Activated T-cell treated with anti-CD3 and anti-CD28 coated beads, Interleukin-2, amount 50 U/mL, for 24 hours (primary cell): ENCODE measurements around the gene IQSEC1.

Experiments used
- DNase-seq: peaks from one replicate; pipeline ENCODE4 v3.0.0-alpha.2; 2020
- H3K27ac Mint-ChIP-seq: 2 replicates; pipeline ENCODE4 v1.8.0; 2020; ENCODE audit warnings: mild to moderate bottlenecking, mixed read lengths
- H3K27me3 Mint-ChIP-seq: 2 replicates; pipeline ENCODE4 v1.8.0; 2020; ENCODE audit warnings: mixed read lengths
- H3K36me3 Mint-ChIP-seq: 2 replicates; pipeline ENCODE4 v1.8.0; 2020; ENCODE audit warnings: low read depth, mixed read lengths
- H3K4me1 Mint-ChIP-seq: 2 replicates; pipeline ENCODE4 v1.8.0; 2020; ENCODE audit warnings: low read depth, mixed read lengths
- H3K4me3 Mint-ChIP-seq: 2 replicates; pipeline ENCODE4 v1.8.0; 2020; ENCODE audit warnings: mild to moderate bottlenecking, moderate library complexity, mixed read lengths
- H3K9me3 Mint-ChIP-seq: 2 replicates; pipeline ENCODE4 v1.8.0; 2020; ENCODE audit warnings: mixed read lengths

The IQSEC1 gene

DNA sequence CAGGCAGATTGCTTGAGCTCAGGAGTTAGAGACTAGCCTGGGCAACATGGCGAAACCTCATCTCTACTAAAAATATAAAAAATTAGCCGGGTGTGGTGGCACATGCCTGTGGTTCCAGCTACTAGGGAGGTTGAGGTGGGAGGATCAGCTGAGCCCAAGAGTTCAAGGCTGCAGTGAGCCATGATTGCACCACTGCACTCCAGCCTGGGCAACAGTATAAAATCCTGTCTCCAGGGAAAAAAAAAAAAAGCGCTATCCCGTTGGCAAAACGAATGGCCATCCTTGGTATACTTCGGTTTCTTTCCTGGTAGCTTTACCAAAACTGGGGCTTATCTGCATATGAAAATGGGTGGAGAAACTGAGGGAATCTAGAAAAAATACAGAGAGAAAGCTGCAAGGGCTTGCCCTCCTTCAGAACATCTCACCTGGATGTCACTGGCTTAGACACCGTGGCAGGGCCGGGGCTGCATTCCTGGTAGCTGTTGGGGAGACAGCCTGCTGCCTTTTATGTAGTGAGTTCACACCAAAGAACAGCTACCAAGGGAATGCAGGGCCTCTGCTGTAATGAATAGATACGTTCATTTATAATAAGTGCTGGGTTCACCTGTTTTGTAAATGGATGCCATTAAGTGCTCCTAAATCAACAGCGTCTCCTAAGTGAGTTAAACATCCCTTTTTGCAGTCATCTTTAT lies 96.0 kb downstream of the IQSEC1 start:
- H3K4me3 Mint-ChIP-seq, result no peak overlapping the region
- no peaks in the 10 kb centered on the region for H3K27me3 Mint-ChIP-seq
- DNase-seq, result no peak
- no peak overlapping the region for H3K27ac Mint-ChIP-seq
- no peaks in the 10 kb centered on the region for H3K9me3 Mint-ChIP-seq
- peaks cover 10% of the 10 kb centered on the region for H3K36me3 Mint-ChIP-seq
- peaks cover 35% of the 10 kb centered on the region for H3K4me1 Mint-ChIP-seq

DNA sequence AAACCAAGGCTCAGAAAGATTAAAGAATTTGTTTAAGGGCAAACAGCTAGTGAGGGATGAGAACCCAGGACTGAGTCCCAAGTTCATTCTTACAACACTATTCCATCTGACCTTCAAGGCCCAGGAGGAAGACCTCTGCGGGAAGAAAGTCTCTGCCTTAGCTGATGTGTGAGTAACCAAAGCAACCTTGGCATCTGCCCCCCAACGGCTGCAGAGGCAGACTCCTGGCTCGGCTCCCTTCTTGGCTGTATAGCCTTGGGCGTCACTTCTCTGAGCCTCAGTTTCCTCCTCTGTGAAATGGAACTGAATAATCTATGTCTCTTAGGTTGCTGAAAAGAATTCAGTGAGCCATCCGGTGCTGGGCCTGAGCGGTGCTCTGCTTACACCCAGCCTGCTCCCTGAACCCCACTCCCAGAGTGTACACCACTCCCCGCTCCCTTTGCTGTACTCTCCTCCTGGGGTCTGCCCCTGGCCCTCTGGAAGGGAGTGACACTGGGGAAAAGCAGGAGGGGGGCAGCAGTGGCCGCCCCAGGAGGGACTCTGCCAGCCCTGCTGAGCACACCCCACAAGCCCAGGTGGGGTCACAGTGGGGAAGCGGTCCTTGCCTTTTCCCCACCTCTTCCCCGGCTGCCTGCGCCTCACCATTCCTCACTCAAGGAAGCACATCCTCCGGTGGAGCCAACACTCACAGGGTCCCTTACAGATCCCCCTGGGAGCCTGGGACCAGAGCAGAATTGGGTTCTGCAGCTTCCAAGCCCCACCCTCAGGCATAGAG lies 97.3 kb downstream of the IQSEC1 start:
- H3K27me3 Mint-ChIP-seq, result no peaks in the 10 kb centered on the region
- no peak for DNase-seq
- no peaks in the 10 kb centered on the region for H3K9me3 Mint-ChIP-seq
- peaks cover 12% of the 10 kb centered on the region for H3K36me3 Mint-ChIP-seq
- no peak overlapping the region for H3K27ac Mint-ChIP-seq
- H3K4me1 Mint-ChIP-seq, result peaks cover 29% of the 10 kb centered on the region
- H3K4me3 Mint-ChIP-seq, result no peak overlapping the region

DNA sequence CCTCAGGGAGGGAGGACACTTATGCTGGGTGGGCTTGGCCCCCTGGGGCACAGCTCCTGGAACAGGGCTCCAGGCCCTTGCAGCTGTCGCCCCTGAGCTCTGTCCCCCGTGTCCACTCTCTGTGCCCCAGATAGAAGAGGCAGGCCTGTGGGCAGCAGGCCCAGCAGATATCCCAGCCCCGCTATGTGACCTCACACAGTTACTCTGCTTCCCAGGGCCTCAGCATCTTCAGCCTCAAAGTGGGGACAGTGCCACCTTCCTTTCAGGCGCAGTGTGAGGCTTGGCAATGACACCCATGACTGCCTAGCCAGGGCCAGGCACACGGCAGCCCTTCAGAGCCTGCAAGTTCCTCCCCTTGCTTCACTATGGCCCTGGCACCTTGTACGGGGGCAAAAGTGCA lies 98.4 kb downstream of the IQSEC1 start:
- no peak for DNase-seq
- Mint-ChIP-seq H3K27ac (peak overlapping the region; percentile 59), H3K4me3 (no peak overlapping the region), H3K27me3 (no peaks in the 10 kb centered on the region), H3K36me3 (peaks cover 12% of the 10 kb centered on the region), H3K9me3 (no peaks in the 10 kb centered on the region), H3K4me1 (peaks cover 31% of the 10 kb centered on the region)

DNA sequence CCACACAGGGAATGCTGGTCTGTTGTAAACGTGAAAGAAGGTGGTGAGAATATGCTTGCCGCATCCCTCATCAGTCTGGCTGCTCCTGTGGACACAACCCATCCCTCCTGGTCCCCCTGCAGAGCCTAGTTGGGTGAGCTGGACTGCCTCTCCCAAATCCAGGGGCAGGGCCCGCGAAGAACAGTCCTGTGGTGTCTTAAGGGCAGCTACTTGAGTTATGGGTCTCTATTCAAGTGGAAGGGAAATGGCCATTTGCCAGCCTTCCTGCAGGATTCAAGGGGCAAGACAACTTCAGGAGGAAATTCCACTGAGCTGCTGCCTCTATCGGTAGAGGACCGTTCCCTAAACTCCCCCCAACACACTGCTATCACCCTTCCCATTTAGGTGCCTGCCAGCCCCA lies 98.9 kb downstream of the IQSEC1 start:
- H3K27me3 Mint-ChIP-seq, result no peaks in the 10 kb centered on the region
- DNase-seq, result no peak
- no peaks in the 10 kb centered on the region for H3K9me3 Mint-ChIP-seq
- peak overlapping the region; percentile 59 for H3K27ac Mint-ChIP-seq
- H3K4me1 Mint-ChIP-seq, result peaks cover 28% of the 10 kb centered on the region
- H3K36me3 Mint-ChIP-seq, result peaks cover 9% of the 10 kb centered on the region
- no peak overlapping the region for H3K4me3 Mint-ChIP-seq

DNA sequence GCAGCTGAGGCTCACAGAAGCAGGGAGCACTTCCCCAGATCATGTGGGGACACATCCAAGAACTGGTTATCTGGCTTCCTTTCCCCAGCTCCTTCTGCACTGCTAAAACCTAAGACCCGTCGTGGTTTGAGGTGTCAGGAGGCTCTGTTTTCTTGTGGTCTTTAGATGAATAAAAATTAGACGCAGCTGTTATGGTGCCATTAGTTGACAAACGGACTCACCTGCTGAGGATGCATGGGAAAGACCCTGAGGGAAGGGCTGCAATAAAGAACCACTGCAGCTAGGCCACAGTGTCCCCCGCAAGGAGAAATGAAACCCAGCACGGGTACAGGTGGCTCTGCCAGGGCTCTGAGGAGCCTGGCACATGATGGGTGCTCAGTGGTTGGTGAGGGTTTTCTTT lies 99.4 kb downstream of the IQSEC1 start:
- no peak for DNase-seq
- H3K4me1 Mint-ChIP-seq, result peaks cover 30% of the 10 kb centered on the region
- no peak overlapping the region for H3K4me3 Mint-ChIP-seq
- H3K36me3 Mint-ChIP-seq, result peaks cover 6% of the 10 kb centered on the region
- no peak overlapping the region for H3K27ac Mint-ChIP-seq
- no peaks in the 10 kb centered on the region for H3K27me3 Mint-ChIP-seq
- no peaks in the 10 kb centered on the region for H3K9me3 Mint-ChIP-seq

DNA sequence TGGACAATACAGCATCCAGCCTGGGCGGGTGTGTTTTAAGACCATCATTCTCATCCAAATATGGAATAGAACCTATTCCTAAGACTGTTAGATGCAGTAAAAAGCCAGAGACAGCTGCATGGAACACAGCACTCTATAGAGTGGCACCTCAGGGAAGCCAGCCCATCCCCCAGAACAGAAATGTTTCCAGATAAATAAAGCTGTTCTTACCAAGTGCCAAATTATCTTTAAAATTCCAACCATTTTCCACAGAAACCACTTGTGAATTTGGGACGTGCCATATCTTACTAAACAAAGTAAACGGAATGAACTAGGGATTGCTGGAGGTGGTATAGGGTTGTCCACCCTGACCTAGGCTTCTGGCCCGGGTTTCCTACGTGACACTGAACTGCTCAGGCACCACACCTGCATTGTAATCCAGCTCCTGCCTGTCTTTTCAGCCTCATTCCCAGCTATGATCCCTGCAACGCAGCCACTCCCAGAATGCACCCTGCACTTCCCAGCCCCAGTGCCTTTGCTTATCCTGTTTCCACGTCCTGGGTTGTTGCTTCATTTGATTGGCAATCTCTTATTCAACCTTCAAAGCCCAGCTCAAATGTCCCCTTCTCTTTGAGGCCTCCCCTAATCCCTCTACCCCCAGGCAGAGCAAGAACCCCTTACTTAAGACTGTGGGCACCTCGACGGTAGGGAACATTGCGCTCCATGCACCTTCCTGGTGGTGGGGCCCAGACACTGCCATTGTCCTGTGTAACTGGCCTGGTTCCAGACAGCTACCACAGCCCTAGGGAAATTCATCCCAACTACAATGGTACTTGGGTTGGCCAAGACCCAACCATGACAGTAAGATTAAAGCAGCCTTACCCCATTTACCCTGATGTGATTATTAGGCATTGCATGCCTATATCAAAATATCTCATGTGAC lies 100.2 kb downstream of the IQSEC1 start:
- Mint-ChIP-seq H3K4me3 (no peak overlapping the region), H3K36me3 (peaks cover 4% of the 10 kb centered on the region), H3K9me3 (no peaks in the 10 kb centered on the region), H3K4me1 (peaks cover 37% of the 10 kb centered on the region), H3K27ac (peak overlapping the region; percentile 15), H3K27me3 (no peaks in the 10 kb centered on the region)
- no peak for DNase-seq

DNA sequence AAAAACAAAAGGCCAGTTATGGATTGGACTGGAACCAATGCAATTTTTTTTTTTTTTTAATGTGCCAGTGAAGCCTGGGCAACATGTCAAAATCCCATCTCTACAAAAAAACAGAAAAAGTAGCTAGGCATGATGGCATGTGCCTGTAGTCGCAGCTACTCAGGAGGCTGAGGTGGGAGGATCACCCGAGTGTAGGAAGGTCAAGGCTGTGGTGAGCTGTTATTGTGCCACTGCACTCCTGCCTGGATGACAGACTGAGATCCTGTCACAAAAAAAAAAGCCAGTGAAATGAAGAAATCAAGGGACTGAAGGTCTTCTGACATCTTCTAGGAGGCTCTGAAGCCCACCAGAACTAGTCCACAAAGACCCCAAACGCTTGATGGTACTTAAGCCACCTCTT lies 101.2 kb downstream of the IQSEC1 start:
- Mint-ChIP-seq H3K36me3 (peaks cover 4% of the 10 kb centered on the region), H3K9me3 (no peaks in the 10 kb centered on the region), H3K4me3 (no peak overlapping the region), H3K27me3 (no peaks in the 10 kb centered on the region), H3K27ac (no peak overlapping the region), H3K4me1 (peaks cover 35% of the 10 kb centered on the region)
- DNase-seq, result no peak

DNA sequence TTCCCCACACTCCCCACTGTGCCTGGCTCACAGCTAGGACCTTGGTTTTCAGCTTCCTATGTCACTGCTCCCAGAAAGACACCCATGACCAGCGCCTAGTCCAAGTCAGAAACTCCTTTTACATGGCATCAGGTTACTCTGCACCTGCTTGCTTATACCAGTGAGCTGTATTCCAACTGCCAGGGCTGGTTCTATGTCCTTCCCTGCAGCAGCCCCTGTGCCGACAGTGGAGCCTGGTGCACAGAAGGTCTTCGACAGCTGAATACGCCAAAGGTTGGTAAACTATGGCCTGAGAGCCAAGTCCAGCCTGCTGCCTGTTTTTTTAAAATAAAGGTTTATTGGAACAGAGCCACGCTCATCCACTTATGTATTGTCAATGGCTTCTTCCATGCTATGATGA lies 102.5 kb downstream of the IQSEC1 start:
- Mint-ChIP-seq H3K27ac (no peak overlapping the region), H3K4me1 (peaks cover 48% of the 10 kb centered on the region), H3K4me3 (no peak overlapping the region), H3K36me3 (peaks cover 4% of the 10 kb centered on the region), H3K9me3 (no peaks in the 10 kb centered on the region), H3K27me3 (no peaks in the 10 kb centered on the region)
- no peak for DNase-seq

DNA sequence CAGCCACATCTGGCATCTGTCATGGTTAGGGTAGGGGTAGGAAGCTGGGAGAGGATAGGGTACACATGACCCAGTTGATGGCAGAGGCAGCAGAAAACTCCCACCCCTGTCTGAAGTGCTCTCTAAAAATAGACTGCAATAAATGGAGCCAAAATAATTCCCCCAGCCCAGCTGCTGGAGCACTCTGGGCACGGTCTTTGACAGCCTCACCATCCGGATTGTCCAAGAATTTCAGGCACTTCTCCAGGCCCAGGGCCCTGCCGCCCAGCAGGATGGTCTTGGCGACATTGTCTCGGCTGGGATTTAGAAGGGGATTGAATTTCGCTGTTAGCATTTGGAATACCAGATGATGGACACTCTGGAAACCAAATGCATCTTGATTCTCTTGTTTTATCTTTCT lies 103.7 kb downstream of the IQSEC1 start:
- no peaks in the 10 kb centered on the region for H3K9me3 Mint-ChIP-seq
- peaks cover 53% of the 10 kb centered on the region for H3K4me1 Mint-ChIP-seq
- no peak for DNase-seq
- H3K27ac Mint-ChIP-seq, result no peak overlapping the region
- no peak overlapping the region for H3K4me3 Mint-ChIP-seq
- H3K27me3 Mint-ChIP-seq, result no peaks in the 10 kb centered on the region
- peaks cover 4% of the 10 kb centered on the region for H3K36me3 Mint-ChIP-seq

DNA sequence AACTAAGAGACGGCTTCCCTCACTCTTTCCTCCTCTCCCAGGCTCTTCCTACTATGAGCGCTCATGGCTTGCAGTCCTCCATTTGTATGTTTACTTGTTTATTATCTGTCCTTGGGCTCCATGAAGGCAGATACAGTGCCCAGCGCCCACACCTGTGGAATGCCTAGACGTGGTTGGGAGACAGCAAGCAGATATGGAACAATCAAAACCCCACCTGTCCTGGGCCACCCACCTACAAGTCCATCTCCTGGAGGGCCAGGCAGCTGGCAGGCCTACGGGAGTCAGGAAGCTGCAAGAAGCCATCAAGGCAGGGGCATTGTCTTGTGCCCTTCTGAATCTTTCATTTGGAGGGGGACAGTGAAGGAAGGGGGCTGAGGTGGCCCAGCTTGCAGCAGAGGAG lies 104.7 kb downstream of the IQSEC1 start:
- peaks cover 61% of the 10 kb centered on the region for H3K4me1 Mint-ChIP-seq
- no peak overlapping the region for H3K27ac Mint-ChIP-seq
- H3K36me3 Mint-ChIP-seq, result peaks cover 2% of the 10 kb centered on the region
- no peak for DNase-seq
- no peaks in the 10 kb centered on the region for H3K27me3 Mint-ChIP-seq
- H3K9me3 Mint-ChIP-seq, result no peaks in the 10 kb centered on the region
- peak overlapping the region; percentile 75 for H3K4me3 Mint-ChIP-seq

DNA sequence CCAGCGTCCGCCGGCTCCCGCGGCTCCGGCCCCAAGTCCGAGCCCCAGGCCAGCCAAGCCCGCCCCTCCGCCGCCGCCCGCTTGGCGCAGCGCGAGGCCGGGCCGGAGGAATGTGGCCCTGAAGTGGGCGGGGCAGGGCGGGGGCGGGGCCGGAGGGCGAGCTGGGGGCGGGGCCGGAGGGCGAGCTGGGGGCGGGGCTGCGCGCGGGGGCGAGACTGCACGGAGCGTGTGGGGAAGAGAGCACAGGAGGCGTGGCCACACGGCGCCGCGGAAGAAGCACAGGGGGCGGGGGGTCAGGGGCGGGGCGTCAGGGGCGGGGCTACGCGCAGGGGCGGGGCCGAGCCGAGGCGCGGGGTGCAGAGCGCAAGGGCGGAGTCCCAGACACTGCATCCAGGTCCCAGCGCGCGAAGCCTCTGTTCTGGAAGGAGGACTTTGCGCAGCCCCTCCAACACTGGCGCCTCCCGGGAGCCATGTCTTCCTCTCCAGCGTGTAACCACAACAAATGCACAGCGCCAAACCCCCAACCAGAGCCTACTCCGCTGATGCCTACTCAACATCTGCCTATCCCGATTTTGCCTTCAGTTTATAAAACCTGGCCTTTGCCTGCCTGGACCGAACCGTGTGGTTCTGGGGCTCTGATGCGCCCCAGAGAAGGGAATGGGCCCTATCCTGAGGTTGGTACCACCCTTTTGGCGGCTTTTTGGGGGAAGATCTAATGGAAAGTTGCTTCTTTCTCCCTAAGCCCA lies 105.5 kb downstream of the IQSEC1 start:
- no peaks in the 10 kb centered on the region for H3K9me3 Mint-ChIP-seq
- peak; percentile 93 for DNase-seq
- H3K27me3 Mint-ChIP-seq, result no peaks in the 10 kb centered on the region
- H3K4me1 Mint-ChIP-seq, result peaks cover 67% of the 10 kb centered on the region
- peak overlapping the region; percentile 75 for H3K4me3 Mint-ChIP-seq
- peak overlapping the region; percentile 78 for H3K27ac Mint-ChIP-seq
- H3K36me3 Mint-ChIP-seq, result peaks cover 2% of the 10 kb centered on the region

DNA sequence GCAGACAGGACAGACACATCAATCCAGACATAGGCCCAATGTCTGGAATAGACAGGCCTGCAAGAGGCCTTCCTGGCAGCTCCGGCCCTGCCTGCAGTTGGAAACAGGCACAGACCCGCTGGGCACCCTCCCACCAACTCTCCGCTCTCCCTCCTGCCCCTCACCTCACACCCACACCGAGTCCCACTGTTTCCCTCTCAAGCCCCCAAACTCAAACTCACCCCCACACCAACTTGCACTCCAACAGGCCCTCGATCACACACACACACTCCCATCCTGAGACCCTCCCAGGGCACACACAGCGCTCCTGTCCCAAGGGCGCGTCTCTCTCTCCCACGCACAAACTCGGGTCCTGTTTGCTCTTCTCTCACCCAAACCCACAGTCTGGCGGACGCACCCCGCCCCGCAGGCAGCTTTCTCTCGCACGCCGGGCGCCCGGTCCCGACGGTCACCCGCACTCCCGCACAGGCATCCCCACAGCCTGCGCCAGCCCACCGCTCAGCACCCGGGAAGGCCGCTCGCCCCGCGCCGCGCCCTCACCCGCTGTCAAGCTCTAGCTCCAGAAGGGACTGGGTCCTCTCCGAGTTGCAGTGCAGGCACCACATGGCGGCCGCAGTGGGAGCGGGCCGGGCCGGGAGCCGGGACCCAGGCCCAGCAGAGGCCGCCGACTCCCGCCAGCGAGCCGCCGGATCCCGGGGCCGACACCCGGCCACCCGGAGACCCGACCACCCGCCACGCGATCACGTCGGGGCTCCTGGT lies 106.2 kb downstream of the IQSEC1 start:
- H3K27me3 Mint-ChIP-seq, result no peaks in the 10 kb centered on the region
- H3K4me3 Mint-ChIP-seq, result peak overlapping the region; percentile 82
- no peak for DNase-seq
- H3K36me3 Mint-ChIP-seq, result peaks cover 5% of the 10 kb centered on the region
- H3K9me3 Mint-ChIP-seq, result no peaks in the 10 kb centered on the region
- peak overlapping the region; percentile 81 for H3K27ac Mint-ChIP-seq
- H3K4me1 Mint-ChIP-seq, result peaks cover 73% of the 10 kb centered on the region

DNA sequence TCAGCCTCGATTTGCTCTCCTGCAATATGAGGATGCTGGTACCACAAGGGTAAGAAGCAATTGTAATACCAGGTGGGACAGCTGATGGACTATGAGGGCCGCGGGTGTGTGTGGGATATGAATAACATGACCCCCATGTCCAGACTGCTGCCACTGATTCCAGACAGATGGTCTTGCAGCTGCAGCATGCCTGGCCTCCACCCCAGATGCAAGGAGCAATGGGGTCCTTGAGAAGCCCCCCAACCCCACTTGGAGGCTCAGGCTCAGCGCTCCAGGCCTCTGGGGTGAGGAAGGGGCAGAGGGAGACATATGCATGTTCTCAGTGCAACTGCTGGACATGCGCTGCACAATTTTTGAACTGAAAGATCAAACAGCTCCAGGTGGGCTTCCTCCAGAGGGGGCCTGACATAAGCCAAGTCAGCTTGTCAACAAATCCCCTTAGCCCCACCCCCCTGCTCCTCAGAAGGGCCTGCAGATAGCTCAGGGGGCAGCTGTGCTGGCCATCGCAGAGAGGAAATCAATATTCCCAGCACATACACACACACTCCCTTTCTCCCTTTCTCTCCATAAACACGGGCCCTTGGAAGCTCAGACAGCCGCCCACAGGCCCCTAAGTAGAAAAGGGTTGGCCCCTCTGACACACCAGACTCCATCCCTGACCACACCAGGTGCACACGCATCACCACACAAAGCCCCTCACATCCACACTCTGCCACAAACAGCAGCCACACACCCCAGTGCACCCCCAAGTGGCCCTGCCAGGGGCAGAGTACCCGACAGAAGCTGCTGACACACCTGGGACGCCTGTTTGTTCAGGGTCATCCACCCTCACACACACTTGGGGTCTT lies 107.0 kb downstream of the IQSEC1 start:
- peaks cover 5% of the 10 kb centered on the region for H3K36me3 Mint-ChIP-seq
- H3K9me3 Mint-ChIP-seq, result no peaks in the 10 kb centered on the region
- no peak for DNase-seq
- peak overlapping the region; percentile 82 for H3K4me3 Mint-ChIP-seq
- peaks cover 80% of the 10 kb centered on the region for H3K4me1 Mint-ChIP-seq
- H3K27ac Mint-ChIP-seq, result peak overlapping the region; percentile 81
- H3K27me3 Mint-ChIP-seq, result no peaks in the 10 kb centered on the region
